CD4-positive, alpha-beta T cell (primary cell): ENCODE results near the gene XKRX. TPM values are rescaled to one million over a fixed set of nuclear protein-coding genes. Genes with fewer than 3 reads are reported as not detected.

ENCODE experiments used
- ATAC-seq: fragments of 200-7000 bp; cut with Tn5 transposase; one replicate; pipeline ENCODE4 v1.10.0; 2022; ENCODE audit warnings: mild to moderate bottlenecking; ENCODE audit not compliant: poor library complexity
- CTCF ChIA-PET: fragments of 350-600 bp; sonication (Branson Sonifier 250); formaldehyde crosslinking; loops from one replicate; lab custom pipeline; 2021; ENCODE audit warnings: antibody characterized with exemption, inconsistent platforms; lab: Charles Lee
- POLR2A ChIA-PET: fragments of 350-600 bp; sonication (Branson Sonifier 250); formaldehyde crosslinking; loops from one replicate; lab custom pipeline; 2021; ENCODE audit warnings: antibody characterized with exemption, inconsistent platforms; lab: Charles Lee
- DNase-seq, 14 experiments: peaks; one replicate each; pipeline ENCODE4 v3.0.0-alpha.2; 2013 to 2020; ENCODE audit warnings: mixed read lengths in 2 of 14
- H3K27ac ChIP-seq, 2 donors: one replicate each; pipeline versions ENCODE4 v1.5.1 to v1.7.0; 2013; ENCODE audit warnings: low read length in 2 of 2, low read depth in 1 of 2, mild to moderate bottlenecking in 1 of 2
- H3K27me3 ChIP-seq, 2 experiments: 1 replicate in 1 of 2; 2 replicates in 1 of 2; pipeline versions ENCODE4 v1.6.1 to v1.7.0; 2013; ENCODE audit warnings: low read length in 2 of 2, control low read depth in 1 of 2, mild to moderate bottlenecking in 1 of 2, moderate library complexity in 1 of 2; ENCODE audit not compliant: insufficient read depth in 2 of 2, control insufficient read depth in 1 of 2
- H3K36me3 ChIP-seq: one replicate; pipeline ENCODE4 v1.6.1; 2013; ENCODE audit warnings: low read length, control low read depth; ENCODE audit not compliant: insufficient read depth
- H3K4me1 ChIP-seq: one replicate; pipeline ENCODE4 v1.6.1; 2013; ENCODE audit warnings: low read length, control low read depth; ENCODE audit not compliant: insufficient read depth
- H3K4me3 ChIP-seq: one replicate; pipeline ENCODE4 v1.5.1; 2013; ENCODE audit warnings: mild to moderate bottlenecking, low read length, moderate library complexity
- H3K9me3 ChIP-seq, 2 experiments: 1 replicate in 1 of 2; 2 replicates in 1 of 2; pipeline versions ENCODE4 v1.6.1 to v1.7.0; 2013; ENCODE audit warnings: low read length in 2 of 2, mild to moderate bottlenecking in 2 of 2, control low read depth in 1 of 2, moderate library complexity in 1 of 2; ENCODE audit not compliant: control insufficient read depth in 1 of 2, insufficient read depth in 1 of 2
- H3K27ac Mint-ChIP-seq: one replicate; pipeline ENCODE4 v1.8.0; 2020; ENCODE audit warnings: mixed read lengths
- H3K27me3 Mint-ChIP-seq: one replicate; pipeline ENCODE4 v1.8.0; 2021; ENCODE audit warnings: mixed read lengths
- H3K36me3 Mint-ChIP-seq: one replicate; pipeline ENCODE4 v1.8.0; 2021; ENCODE audit warnings: low read depth, mixed read lengths
- H3K4me1 Mint-ChIP-seq: one replicate; pipeline ENCODE4 v1.8.0; 2021; ENCODE audit warnings: low read depth, mixed read lengths
- H3K4me3 Mint-ChIP-seq: one replicate; pipeline ENCODE4 v1.8.0; 2020; ENCODE audit warnings: mild to moderate bottlenecking, mixed read lengths
- H3K9me3 Mint-ChIP-seq: one replicate; pipeline ENCODE4 v1.8.0; 2020; ENCODE audit warnings: mixed read lengths
- intact Hi-C, 2 experiments: fragments of 100-400 bp; cut with DNase I in 1 of 2; cut with micrococcal nuclease in 1 of 2; formaldehyde crosslinking; loops; one replicate each; pipeline versions ENCODE4 v1.15.1 to v1.9.0; 2023 to 2025; cut with DNase I, micrococcal nuclease
- total RNA-seq, 174 experiments: library from RNA in 2 of 174; stranded (reverse) in 2 of 174; gene quantifications; one replicate each; pipeline ENCODE4 v1.2.3 and lab custom pipeline; 2021 to 2026
- TF ChIP-seq, protein P1 (sequence below): fragments of 200-600 bp; IDR thresholded peaks from one replicate; pipeline ENCODE4 v1.8.0; 2022; ENCODE audit warnings: antibody characterized with exemption, mild to moderate bottlenecking

Gene XKRX
- total RNA-seq, 2 experiments from 2014 or later = 1.9 to 2.5 TPM

DNA sequence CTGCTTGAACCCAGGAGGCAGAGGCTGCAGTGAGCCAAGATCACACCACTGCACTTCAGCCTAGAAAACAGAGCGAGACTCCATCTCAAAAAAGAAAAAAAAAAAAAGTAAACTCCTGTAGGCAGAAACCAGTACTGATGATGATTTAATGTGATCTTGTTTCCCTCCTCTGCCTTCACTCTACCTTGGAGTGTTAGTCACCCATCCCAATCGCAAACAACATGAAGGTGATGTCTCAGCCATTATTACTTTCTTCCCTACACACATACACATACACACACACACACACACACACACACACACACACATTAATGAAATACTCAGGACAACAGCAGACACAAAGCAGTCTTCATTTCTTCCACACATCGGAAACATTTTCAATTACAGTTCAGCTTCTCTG, 15.6 kb downstream of the XKRX start:
- H3K36me3 Mint-ChIP-seq = no peaks in the 10 kb centered on the region
- Histone ChIP-seq H3K27ac (no peak overlapping the region), H3K4me1 (no peaks in the 10 kb centered on the region), H3K9me3 (no peaks in the 10 kb centered on the region), H3K27me3 (no peaks in the 10 kb centered on the region), H3K36me3 (no peaks in the 10 kb centered on the region), H3K4me3 (no peak overlapping the region)
- no peak for ATAC-seq
- no peak overlapping the region for H3K4me3 Mint-ChIP-seq
- no peaks in the 10 kb centered on the region for H3K4me1 Mint-ChIP-seq
- intact Hi-C loops = no loop called here
- ChIA-PET POLR2A (no interaction called here), CTCF (no interaction called here)
- H3K27me3 Mint-ChIP-seq = no peaks in the 10 kb centered on the region
- TF ChIP-seq, protein P1, sequence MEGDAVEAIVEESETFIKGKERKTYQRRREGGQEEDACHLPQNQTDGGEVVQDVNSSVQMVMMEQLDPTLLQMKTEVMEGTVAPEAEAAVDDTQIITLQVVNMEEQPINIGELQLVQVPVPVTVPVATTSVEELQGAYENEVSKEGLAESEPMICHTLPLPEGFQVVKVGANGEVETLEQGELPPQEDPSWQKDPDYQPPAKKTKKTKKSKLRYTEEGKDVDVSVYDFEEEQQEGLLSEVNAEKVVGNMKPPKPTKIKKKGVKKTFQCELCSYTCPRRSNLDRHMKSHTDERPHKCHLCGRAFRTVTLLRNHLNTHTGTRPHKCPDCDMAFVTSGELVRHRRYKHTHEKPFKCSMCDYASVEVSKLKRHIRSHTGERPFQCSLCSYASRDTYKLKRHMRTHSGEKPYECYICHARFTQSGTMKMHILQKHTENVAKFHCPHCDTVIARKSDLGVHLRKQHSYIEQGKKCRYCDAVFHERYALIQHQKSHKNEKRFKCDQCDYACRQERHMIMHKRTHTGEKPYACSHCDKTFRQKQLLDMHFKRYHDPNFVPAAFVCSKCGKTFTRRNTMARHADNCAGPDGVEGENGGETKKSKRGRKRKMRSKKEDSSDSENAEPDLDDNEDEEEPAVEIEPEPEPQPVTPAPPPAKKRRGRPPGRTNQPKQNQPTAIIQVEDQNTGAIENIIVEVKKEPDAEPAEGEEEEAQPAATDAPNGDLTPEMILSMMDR = no peak
- no peaks in the 10 kb centered on the region for H3K9me3 Mint-ChIP-seq
- no peak for DNase-seq
- no peak overlapping the region for H3K27ac Mint-ChIP-seq

DNA sequence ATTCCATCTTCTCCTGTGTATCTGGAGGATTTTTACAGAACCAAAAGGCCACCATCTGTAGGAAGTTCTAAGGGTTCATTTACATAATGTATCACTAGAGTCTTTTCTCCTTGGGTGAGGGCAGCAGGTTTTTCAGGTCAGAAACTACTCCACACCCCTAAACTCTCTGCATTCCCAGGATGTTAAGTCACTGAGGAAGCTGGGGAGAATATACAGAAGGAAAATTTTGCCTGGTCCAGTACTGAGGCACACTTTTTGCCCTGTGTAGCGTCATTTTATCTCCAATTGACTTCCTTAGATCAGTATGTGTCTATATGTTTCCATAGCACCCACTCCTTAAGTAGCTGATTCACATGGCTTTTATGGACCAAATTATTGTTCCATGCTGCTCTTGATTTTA, 17.0 kb downstream of the XKRX start:
- TF ChIP-seq, protein P1 = no peak
- no peaks in the 10 kb centered on the region for H3K4me1 ChIP-seq
- no peaks in the 10 kb centered on the region for H3K36me3 ChIP-seq
- H3K4me3 ChIP-seq = no peak overlapping the region
- Mint-ChIP-seq H3K9me3 (no peaks in the 10 kb centered on the region), H3K27me3 (no peaks in the 10 kb centered on the region), H3K4me3 (no peak overlapping the region), H3K4me1 (no peaks in the 10 kb centered on the region), H3K27ac (no peak overlapping the region), H3K36me3 (no peaks in the 10 kb centered on the region)
- no peaks in the 10 kb centered on the region for H3K9me3 ChIP-seq
- intact Hi-C loops = no loop called here
- ATAC-seq (no peak), DNase-seq (no peak)
- ChIA-PET CTCF (no interaction called here), POLR2A (no interaction called here)
- no peak overlapping the region for H3K27ac ChIP-seq
- no peaks in the 10 kb centered on the region for H3K27me3 ChIP-seq

DNA sequence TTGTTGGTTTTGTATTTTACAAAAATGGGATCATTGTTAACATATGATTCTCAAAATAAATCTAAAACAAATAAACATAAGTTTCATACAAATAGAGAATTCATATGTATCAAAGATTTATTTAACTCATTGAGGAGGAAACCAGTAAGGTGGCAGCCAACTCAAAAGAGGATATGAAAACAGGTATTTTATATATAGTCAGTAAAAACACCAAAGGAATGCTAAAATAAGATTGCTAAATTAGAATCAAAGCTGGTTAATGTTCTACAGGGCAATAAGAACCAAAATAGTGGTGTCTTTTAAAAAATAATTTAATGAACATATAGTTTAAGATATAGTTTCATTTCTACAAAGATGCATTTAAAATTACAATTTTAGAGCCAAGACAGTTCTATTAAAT, 23.1 kb downstream of the XKRX start:
- H3K36me3 Mint-ChIP-seq = no peaks in the 10 kb centered on the region
- no peak for ATAC-seq
- ChIA-PET POLR2A (no interaction called here), CTCF (no interaction called here)
- intact Hi-C loops = no loop called here
- no peaks in the 10 kb centered on the region for H3K27me3 Mint-ChIP-seq
- DNase-seq = no peak
- Histone ChIP-seq H3K9me3 (no peaks in the 10 kb centered on the region), H3K36me3 (no peaks in the 10 kb centered on the region), H3K4me3 (no peak overlapping the region), H3K4me1 (no peaks in the 10 kb centered on the region), H3K27me3 (no peaks in the 10 kb centered on the region), H3K27ac (no peak overlapping the region)
- TF ChIP-seq, protein P1 = no peak
- no peak overlapping the region for H3K4me3 Mint-ChIP-seq
- H3K4me1 Mint-ChIP-seq = no peaks in the 10 kb centered on the region
- H3K27ac Mint-ChIP-seq = no peak overlapping the region
- H3K9me3 Mint-ChIP-seq = no peaks in the 10 kb centered on the region
